Activated T-cell treated with anti-CD3 and anti-CD28 coated beads, Interleukin-2, amount 50 U/mL, for 72 hours (primary cell): ENCODE data around the gene ZSWIM6. TPM values are rescaled to one million over a fixed set of nuclear protein-coding genes. Genes with fewer than 3 reads are reported as not detected.
A peak's percentile ranks its signal among the peaks of the same experiment; 100 is the strongest.

Source experiments
- ATAC-seq, 2 donors: fragments of 150-1000 bp; cut with Tn5 transposase; replicated peaks in 1 of 2; 2 replicates each; pipeline ENCODE4 v1.10.0; 2021; ENCODE audit warnings: moderate library complexity in 2 of 2, mild to moderate bottlenecking in 1 of 2
- DNase-seq, 2 donors: peaks; one replicate each; pipeline ENCODE4 v3.0.0; 2021 to 2022; ENCODE audit warnings: mixed read lengths in 1 of 2
- H3K27ac Mint-ChIP-seq: one replicate; pipeline ENCODE4 v1.8.0; 2022; ENCODE audit warnings: mild to moderate bottlenecking, moderate library complexity, mixed read lengths
- H3K27me3 Mint-ChIP-seq: one replicate; pipeline ENCODE4 v1.8.0; 2022; ENCODE audit warnings: low read depth, mixed read lengths
- H3K36me3 Mint-ChIP-seq, 2 donors: one replicate each; pipeline ENCODE4 v1.8.0; 2022; ENCODE audit warnings: mixed read lengths in 2 of 2, mild to moderate bottlenecking in 1 of 2; ENCODE audit not compliant: insufficient read depth in 2 of 2
- H3K4me1 Mint-ChIP-seq: one replicate; pipeline ENCODE4 v1.8.0; 2022; ENCODE audit warnings: low read depth, mixed read lengths
- H3K4me3 Mint-ChIP-seq, 2 donors: one replicate each; pipeline ENCODE4 v1.8.0; 2022; ENCODE audit warnings: mild to moderate bottlenecking in 2 of 2, mixed read lengths in 2 of 2, moderate library complexity in 2 of 2
- H3K9me3 Mint-ChIP-seq, 2 donors: one replicate each; pipeline ENCODE4 v1.8.0; 2022; ENCODE audit warnings: mixed read lengths in 2 of 2
- total RNA-seq, 2 donors: library from RNA; stranded (reverse); gene quantifications; one replicate each; pipeline ENCODE4 v1.2.3, GENCODE V29; 2022

ZSWIM6 gene
- total RNA-seq, 2 donors from 2014 or later = 6.9 to 8.6 TPM

- H3K9me3 Mint-ChIP-seq = no peaks in the 10 kb centered on the region
- H3K27ac Mint-ChIP-seq = no peak overlapping the region
- H3K27me3 Mint-ChIP-seq = no peaks in the 10 kb centered on the region
- H3K4me1 Mint-ChIP-seq = no peaks in the 10 kb centered on the region
- ATAC-seq = no peak
- H3K4me3 Mint-ChIP-seq = no peak overlapping the region
- DNase-seq = no peak
- H3K36me3 Mint-ChIP-seq = peaks cover 3 to 13% of the 10 kb centered on the region in 2 donors
These were observed 193.6 kb downstream of the ZSWIM6 start for GRCh38 chr5:61525512-61526206.

- H3K27ac Mint-ChIP-seq = no peak overlapping the region
- no peak for ATAC-seq
- H3K9me3 Mint-ChIP-seq = no peaks in the 10 kb centered on the region
- DNase-seq = no peak
- H3K36me3 Mint-ChIP-seq = peaks cover 3 to 13% of the 10 kb centered on the region in 2 donors
- no peaks in the 10 kb centered on the region for H3K4me1 Mint-ChIP-seq
- no peaks in the 10 kb centered on the region for H3K27me3 Mint-ChIP-seq
- H3K4me3 Mint-ChIP-seq = no peak overlapping the region
These were observed 194.1 kb downstream of the ZSWIM6 start for GRCh38 chr5:61526207-61526519.

DNA sequence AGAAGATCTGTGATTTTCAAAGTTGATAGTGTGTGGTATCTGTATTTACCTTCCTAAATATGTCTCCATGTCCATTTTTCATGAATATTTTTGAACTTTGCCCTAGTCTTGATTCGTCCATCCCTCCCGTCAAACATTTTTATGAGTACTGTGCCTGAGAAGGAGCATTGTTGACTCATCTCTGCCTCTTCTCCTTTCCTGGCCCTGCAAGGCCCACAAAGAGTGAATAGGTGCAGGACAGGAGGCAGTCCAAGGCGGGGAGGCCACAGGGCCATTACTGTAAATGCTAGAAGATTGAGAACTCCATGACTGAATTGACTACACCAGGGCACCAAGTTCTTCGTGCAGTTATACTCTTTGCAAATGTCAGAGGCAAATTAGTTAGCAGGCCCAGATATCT, 200.9 kb downstream of the ZSWIM6 start:
- Mint-ChIP-seq H3K4me1 (peaks cover 21% of the 10 kb centered on the region), H3K27me3 (no peaks in the 10 kb centered on the region), H3K9me3 (peaks cover 3% of the 10 kb centered on the region in 2 donors), H3K4me3 (no peak overlapping the region), H3K36me3 (peaks cover 6 to 10% of the 10 kb centered on the region in 2 donors), H3K27ac (no peak overlapping the region)
- ATAC-seq (no peak), DNase-seq (no peak)

GRCh38 chr5:61534481-61535267, 202.6 kb downstream of the ZSWIM6 start:
- peak overlapping the region in 1 of 2 donors; percentile 26 for H3K4me3 Mint-ChIP-seq
- ATAC-seq (peak; percentile 85 to 88), DNase-seq (peak; percentile 12 to 25)
- no peaks in the 10 kb centered on the region for H3K27me3 Mint-ChIP-seq
- H3K27ac Mint-ChIP-seq = peak overlapping the region; percentile 57
- H3K36me3 Mint-ChIP-seq = peaks cover 10 to 19% of the 10 kb centered on the region in 2 donors
- peaks cover 3% of the 10 kb centered on the region in 2 donors for H3K9me3 Mint-ChIP-seq
- H3K4me1 Mint-ChIP-seq = peaks cover 31% of the 10 kb centered on the region

- ATAC-seq (no peak), DNase-seq (no peak)
- peaks cover 31% of the 10 kb centered on the region for H3K4me1 Mint-ChIP-seq
- H3K27ac Mint-ChIP-seq = no peak overlapping the region
- no peak overlapping the region for H3K4me3 Mint-ChIP-seq
- H3K27me3 Mint-ChIP-seq = no peaks in the 10 kb centered on the region
- peaks cover 3% of the 10 kb centered on the region in 2 donors for H3K9me3 Mint-ChIP-seq
- peaks cover 10 to 17% of the 10 kb centered on the region in 2 donors for H3K36me3 Mint-ChIP-seq
These were observed 203.8 kb downstream of the ZSWIM6 start for GRCh38 chr5:61535828-61536227.

DNA sequence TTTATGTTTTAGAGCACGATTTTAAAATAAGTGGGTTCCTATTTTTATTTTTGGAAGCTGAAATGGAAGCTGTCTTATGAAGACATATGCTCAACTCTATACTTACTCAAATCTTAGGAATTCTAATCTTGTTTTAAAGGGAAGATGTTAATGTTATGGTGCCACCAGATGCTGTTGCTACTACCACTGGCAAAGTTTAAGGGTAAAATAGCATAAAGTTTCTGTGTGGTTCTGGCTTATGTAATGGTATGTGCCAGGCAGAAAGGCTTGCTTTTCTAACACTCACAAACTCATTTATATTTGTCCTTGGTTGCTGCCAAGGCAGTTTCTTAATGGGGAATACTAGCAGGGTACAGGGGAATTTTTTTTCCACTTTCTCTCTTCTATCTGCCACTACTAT, 204.9 kb downstream of the ZSWIM6 start:
- Mint-ChIP-seq H3K27ac (no peak overlapping the region), H3K27me3 (no peaks in the 10 kb centered on the region), H3K4me1 (peaks cover 31% of the 10 kb centered on the region), H3K4me3 (no peak overlapping the region), H3K36me3 (peaks cover 10 to 17% of the 10 kb centered on the region in 2 donors), H3K9me3 (peaks cover 3% of the 10 kb centered on the region in 2 donors)
- DNase-seq = no peak
- ATAC-seq = no peak

DNA sequence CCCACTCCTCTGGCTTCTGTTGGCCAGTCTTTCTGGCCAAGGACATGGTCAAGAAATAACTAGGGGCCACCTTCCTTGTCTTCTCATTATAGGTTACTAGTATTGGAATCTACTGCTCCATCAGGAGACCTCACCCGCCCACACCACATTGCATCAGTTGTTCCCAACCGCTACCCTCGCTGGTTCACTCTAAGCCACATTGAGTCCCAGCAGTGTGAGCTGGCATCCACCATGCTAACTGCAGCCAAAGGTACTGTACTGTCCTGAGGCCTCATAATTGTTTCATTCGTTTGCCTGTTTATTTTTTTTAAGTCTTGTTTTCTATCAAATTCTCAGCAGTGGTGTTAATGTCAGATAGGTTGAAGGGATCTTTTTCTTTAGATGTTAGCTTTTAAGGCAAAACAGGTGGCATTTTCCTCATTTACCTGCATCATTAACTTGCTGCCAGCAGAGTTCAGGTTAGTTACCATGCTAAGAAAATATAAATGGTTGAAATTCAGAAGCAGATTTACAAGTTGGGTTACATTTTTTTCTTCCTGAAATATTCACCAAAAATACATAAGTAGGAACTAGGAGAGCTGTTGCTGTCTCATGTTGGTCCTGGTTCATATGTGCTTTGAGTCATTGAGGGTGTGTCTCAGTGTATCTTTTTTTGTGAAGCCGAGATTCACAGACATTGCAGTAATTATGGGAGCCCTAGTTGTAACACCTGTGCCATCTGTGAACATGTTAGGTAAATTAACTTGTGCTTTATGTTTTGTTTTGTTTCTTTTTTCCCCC, 206.9 kb downstream of the ZSWIM6 start:
- H3K9me3 Mint-ChIP-seq = peaks cover 0 to 5% of the 10 kb centered on the region in 2 donors

GRCh38 chr5:61549530-61549929, 217.5 kb downstream of the ZSWIM6 start:
- DNase-seq (no peak), ATAC-seq (no peak)
- Mint-ChIP-seq H3K9me3 (no peaks in the 10 kb centered on the region), H3K4me1 (no peaks in the 10 kb centered on the region), H3K36me3 (peaks cover 0 to under 1% of the 10 kb centered on the region in 2 donors), H3K4me3 (no peak overlapping the region), H3K27ac (no peak overlapping the region), H3K27me3 (no peaks in the 10 kb centered on the region)

More for the DNA sequence above, 206.9 kb downstream of the ZSWIM6 start:
- no peak overlapping the region for H3K4me3 Mint-ChIP-seq
- peaks cover 27% of the 10 kb centered on the region for H3K4me1 Mint-ChIP-seq
- DNase-seq (peak in 1 of 2 donors; percentile 3), ATAC-seq (no peak)
- no peaks in the 10 kb centered on the region for H3K27me3 Mint-ChIP-seq
- no peak overlapping the region for H3K27ac Mint-ChIP-seq
- H3K36me3 Mint-ChIP-seq = peaks cover 15 to 29% of the 10 kb centered on the region in 2 donors

DNA sequence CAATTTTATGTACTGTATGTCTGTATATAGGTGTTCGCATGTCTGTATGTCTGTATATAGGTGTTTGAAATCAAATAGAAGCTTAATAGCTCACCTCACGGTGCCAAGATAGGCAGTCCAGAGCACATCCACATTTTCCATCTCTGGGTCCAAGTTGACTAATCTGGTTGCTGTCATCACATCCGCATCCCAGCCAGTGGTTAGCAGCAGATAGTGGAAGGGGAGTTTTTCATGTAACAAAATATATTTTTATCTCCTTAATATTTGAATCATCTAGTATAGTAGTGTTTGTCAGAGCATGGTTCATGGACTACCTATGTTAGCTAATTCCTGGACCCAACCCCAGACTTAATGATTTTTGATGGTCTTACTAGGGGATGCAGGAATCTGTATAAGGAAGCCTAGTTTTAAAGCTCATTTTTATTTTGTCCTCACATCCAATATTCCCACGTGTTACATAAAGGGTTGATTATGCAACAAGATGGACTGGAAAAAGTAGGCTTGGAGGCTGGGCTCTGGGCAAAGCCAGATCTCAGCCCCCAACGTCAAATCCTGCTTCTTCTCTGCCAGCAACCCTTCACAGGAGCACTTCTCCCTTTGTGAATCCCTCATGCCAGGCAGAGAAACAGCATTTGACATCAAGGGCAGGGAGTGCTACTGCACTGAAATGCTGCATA, 219.7 kb downstream of the ZSWIM6 start:
- H3K27ac Mint-ChIP-seq = no peak overlapping the region
- peaks cover 0 to 1% of the 10 kb centered on the region in 2 donors for H3K36me3 Mint-ChIP-seq
- DNase-seq = no peak
- H3K4me1 Mint-ChIP-seq = no peaks in the 10 kb centered on the region
- H3K27me3 Mint-ChIP-seq = peaks cover 6% of the 10 kb centered on the region
- H3K4me3 Mint-ChIP-seq = no peak overlapping the region
- no peaks in the 10 kb centered on the region for H3K9me3 Mint-ChIP-seq
- ATAC-seq = no peak

GRCh38 chr5:61559146-61559545, 227.1 kb downstream of the ZSWIM6 start:
- Mint-ChIP-seq H3K27ac (no peak overlapping the region), H3K4me1 (no peaks in the 10 kb centered on the region)

DNA sequence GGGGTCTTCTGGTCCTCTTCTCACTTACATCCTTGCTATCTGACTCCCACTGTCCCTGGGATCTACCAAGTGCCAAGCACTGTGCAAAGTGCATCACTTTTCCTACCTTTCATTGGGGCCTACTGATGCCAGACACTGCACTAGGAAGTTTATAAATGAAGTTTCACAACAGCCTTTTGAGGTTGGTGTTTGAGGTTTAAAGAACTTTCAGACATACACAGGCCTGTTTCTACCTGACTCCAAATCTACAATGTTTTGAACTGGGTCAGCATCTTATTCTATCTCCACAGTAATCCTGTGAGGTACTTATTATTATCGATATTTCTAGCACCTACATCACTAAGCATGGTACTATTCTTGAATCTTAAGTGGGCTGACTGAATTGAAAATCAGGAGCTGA, 227.7 kb downstream of the ZSWIM6 start:
- peaks cover 6% of the 10 kb centered on the region for H3K27me3 Mint-ChIP-seq
- H3K36me3 Mint-ChIP-seq = peaks cover 0 to 1% of the 10 kb centered on the region in 2 donors
- no peaks in the 10 kb centered on the region for H3K4me1 Mint-ChIP-seq
- H3K4me3 Mint-ChIP-seq = no peak overlapping the region
- DNase-seq (no peak), ATAC-seq (no peak)
- no peak overlapping the region for H3K27ac Mint-ChIP-seq
- peaks cover 0 to 3% of the 10 kb centered on the region in 2 donors for H3K9me3 Mint-ChIP-seq

More at GRCh38 chr5:61559146-61559545, 227.1 kb downstream of the ZSWIM6 start:
- Mint-ChIP-seq H3K4me3 (no peak overlapping the region), H3K36me3 (peaks cover 0 to 1% of the 10 kb centered on the region in 2 donors), H3K9me3 (peaks cover 0 to 3% of the 10 kb centered on the region in 2 donors), H3K27me3 (peaks cover 6% of the 10 kb centered on the region)
- ATAC-seq (no peak), DNase-seq (no peak)

GRCh38 chr5:61563401-61563800, 231.3 kb downstream of the ZSWIM6 start:
- no peak for DNase-seq
- Mint-ChIP-seq H3K36me3 (no peaks in the 10 kb centered on the region), H3K4me1 (no peaks in the 10 kb centered on the region), H3K9me3 (no peaks in the 10 kb centered on the region), H3K4me3 (no peak overlapping the region), H3K27me3 (no peaks in the 10 kb centered on the region), H3K27ac (no peak overlapping the region)
- no peak for ATAC-seq
